ENCODE results near the gene FIG4. TPM values are rescaled to one million over a fixed set of nuclear protein-coding genes. Genes with fewer than 3 reads are reported as not detected.

The FIG4 gene
- total RNA-seq: 10 to 100 TPM; 10.5 to 10.7 TPM

GRCh38 chr6:109690737-109691621 lies at the start of gene FIG4, which contains the start of gene AK9:
Gene FIG4, plus strand, starts transcription at chr6:109691296. Its CDS starts 140 bp downstream, at chr6:109691436.
Gene AK9, minus strand, starts transcription at chr6:109691202. Its CDS starts 15,457 bp downstream, at chr6:109675745.

Other genes starting within 250 kb of the FIG4 start
- gene MICAL1, start 235.5 kb upstream of the FIG4 start, total RNA-seq: 100 to 1,000 TPM; 110 to 116 TPM
- 10 to 100 TPM; 16.6 to 17.8 TPM for gene ZBTB24, start 208.1 kb upstream of the FIG4 start, total RNA-seq
- 1 to 10 TPM; 4.3 to 4.8 TPM for gene AK9, start 94 bp upstream of the FIG4 start, total RNA-seq

Data from activated naive CD4-positive, alpha-beta T cell treated with anti-CD3 and anti-CD28 coated beads, Interleukin-2, amount 10 ng/mL, durations not matched to agents 5 hours and 36 hours (primary cell).